ENCODE data around the gene CARMIL3. TPM values are rescaled to one million over a fixed set of nuclear protein-coding genes. Genes with fewer than 3 reads are reported as not detected.
A peak's percentile ranks its signal among the peaks of the same experiment; 100 is the strongest.
"Not testable (repeated sequence)": the region's sequence is repeated elsewhere in the genome, so short reads cannot be mapped to it uniquely, and the experiment has no call there.

CARMIL3 gene
- polyA plus RNA-seq, 1 donor from 2014 or later = 43.6 TPM

- Histone ChIP-seq H3K9ac (ENCODE audit: low read length) (no peak overlapping the region), H3F3A (ENCODE audit: insufficient read depth, low read length, poor library complexity, severe bottlenecking) (no peaks in the 10 kb centered on the region), H3K9me2 (ENCODE audit: insufficient read depth, low read length) (no peaks in the 10 kb centered on the region), H3K4me2 (ENCODE audit: low read length) (no peak overlapping the region), H2AFZ (ENCODE audit: low read depth, low read length) (no peak overlapping the region), H3K27ac (ENCODE audit: low read length) (no peak overlapping the region), H3K27me3 (ENCODE audit: insufficient read depth, low read depth, low read length) (no peaks in the 10 kb centered on the region), H3K79me2 (replicated peaks; ENCODE audit: insufficient read depth, low read length) (no peaks in the 10 kb centered on the region), H3K4me3 (ENCODE audit: low read length) (no peak overlapping the region), H4K20me1 (ENCODE audit: insufficient read depth) (no peaks in the 10 kb centered on the region), H3K9me3 (ENCODE audit: low read length) (no peaks in the 10 kb centered on the region), H3K36me3 (ENCODE audit: insufficient read depth, low read length) (no peaks in the 10 kb centered on the region)
- no peak for TF ChIP-seq TAF1 (IDR thresholded peaks at IDR 0.05; ENCODE audit: low read depth)
- TF ChIP-seq EZH2 (IDR thresholded peaks at IDR 0.05; ENCODE audit: borderline replicate concordance, insufficient read depth, low read length, poor library complexity, severe bottlenecking) = no peak
- TF ChIP-seq POLR2AphosphoS5 (IDR thresholded peaks at IDR 0.05) = no peak
- TF ChIP-seq MXI1 (conservative IDR thresholded peaks at IDR 0.05; ENCODE audit: poor library complexity, severe bottlenecking) = no peak
- no peak for TF ChIP-seq CTCF (IDR thresholded peaks at IDR 0.05; ENCODE audit: poor library complexity, severe bottlenecking)
- TF ChIP-seq SMC3 (conservative IDR thresholded peaks at IDR 0.05; ENCODE audit: poor library complexity) = no peak
- no peak for TF ChIP-seq RAD21 (conservative IDR thresholded peaks at IDR 0.05)
- no peak for TF ChIP-seq REST (IDR thresholded peaks at IDR 0.05; ENCODE audit: borderline replicate concordance)
- TF ChIP-seq EP300 (conservative IDR thresholded peaks at IDR 0.05; ENCODE audit: poor library complexity, severe bottlenecking) = no peak
Measured at GRCh38 chr14:24042746-24043145, 9.1 kb upstream of the CARMIL3 start.

GRCh38 chr14:24049002-24049401, 2.8 kb upstream of the CARMIL3 start:
- not testable (repeated sequence) for H3K27ac ChIP-seq (ENCODE audit: low read length); H3K27me3 ChIP-seq (ENCODE audit: insufficient read depth, low read depth, low read length); H4K20me1 ChIP-seq (ENCODE audit: insufficient read depth); H3K9me3 ChIP-seq (ENCODE audit: low read length); H3K4me2 ChIP-seq (ENCODE audit: low read length); H3K9ac ChIP-seq (ENCODE audit: low read length); H3K4me3 ChIP-seq (ENCODE audit: low read length); H3K9me2 ChIP-seq (ENCODE audit: insufficient read depth, low read length); H3F3A ChIP-seq (ENCODE audit: insufficient read depth, low read length, poor library complexity, severe bottlenecking); H2AFZ ChIP-seq (ENCODE audit: low read depth, low read length); H3K36me3 ChIP-seq (ENCODE audit: insufficient read depth, low read length)
- peaks cover 11% of the 10 kb centered on the region for H3K79me2 ChIP-seq (replicated peaks; ENCODE audit: insufficient read depth, low read length)

GRCh38 chr14:24050753-24051152, 1.1 kb upstream of the CARMIL3 start:
- H3K9me3 ChIP-seq (ENCODE audit: low read length); H3K4me2 ChIP-seq (ENCODE audit: low read length); H3K9me2 ChIP-seq (ENCODE audit: insufficient read depth, low read length); H4K20me1 ChIP-seq (ENCODE audit: insufficient read depth); H3K36me3 ChIP-seq (ENCODE audit: insufficient read depth, low read length); H3K27ac ChIP-seq (ENCODE audit: low read length); H2AFZ ChIP-seq (ENCODE audit: low read depth, low read length); H3F3A ChIP-seq (ENCODE audit: insufficient read depth, low read length, poor library complexity, severe bottlenecking); H3K27me3 ChIP-seq (ENCODE audit: insufficient read depth, low read depth, low read length): not testable (repeated sequence)
- peak overlapping the region; percentile 99 for H3K4me3 ChIP-seq (ENCODE audit: low read length)
- peak overlapping the region; percentile 94 for H3K9ac ChIP-seq (ENCODE audit: low read length)
- peaks cover 11% of the 10 kb centered on the region for H3K79me2 ChIP-seq (replicated peaks; ENCODE audit: insufficient read depth, low read length)

Data from neural cell (in vitro differentiated cells).